Posterior cingulate gyrus (tissue), 11 donors: ENCODE results near the gene KRT6B.
A peak's percentile ranks its signal among the peaks of the same experiment; 100 is the strongest.
"Not testable (repeated sequence)": the region's sequence is repeated elsewhere in the genome, so short reads cannot be mapped to it uniquely, and the experiment has no call there.

Source experiments
- DNase-seq, 10 donors: peaks; one replicate each; pipeline versions ENCODE4 v3.0.0 to v3.0.0-alpha.2; 2020 to 2021; ENCODE audit warnings: mixed read lengths in 3 of 10
- intact Hi-C: fragments of 100-400 bp; cut with DNase I; formaldehyde crosslinking; loops from one replicate; pipeline ENCODE4 v1.15.1; 2023

Gene KRT6B

GRCh38 chr12:52452101-52452500 is at the start of gene KRT6B:
Gene KRT6B (minus strand): TSS chr12:52452146. CDS start chr12:52452078, 68 bp downstream.
- intact Hi-C loops, result no loop called here
- no peak for DNase-seq

DNA sequence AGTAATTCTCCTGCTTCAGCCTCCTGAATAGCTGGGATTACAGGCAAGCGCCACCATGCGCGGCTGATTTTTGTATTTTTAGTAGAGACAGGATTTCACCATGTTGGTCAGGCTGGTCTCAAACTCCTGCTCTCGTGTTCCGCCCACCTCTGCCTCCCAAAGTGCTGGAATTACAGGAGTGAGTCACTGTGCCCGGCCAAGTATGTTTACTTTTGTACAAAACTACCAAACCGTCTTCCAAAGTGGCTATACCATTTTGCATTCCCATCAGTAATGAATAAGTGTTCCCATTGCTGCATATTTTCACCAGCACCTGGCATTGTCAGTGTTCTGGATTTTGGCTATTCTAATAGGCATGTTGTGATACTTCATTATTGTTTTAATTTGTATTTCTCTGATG is 49.5 kb upstream of the KRT6B start:
- no peak for DNase-seq
- intact Hi-C loops, result no loop called here

GRCh38 chr12:52500574-52500973 is 48.6 kb upstream of the KRT6B start:
- DNase-seq, intact Hi-C loops: not testable (repeated sequence)

GRCh38 chr12:52499806-52500560 is 48.0 kb upstream of the KRT6B start:
- no peak for DNase-seq
- intact Hi-C loops, result no loop called here

DNA sequence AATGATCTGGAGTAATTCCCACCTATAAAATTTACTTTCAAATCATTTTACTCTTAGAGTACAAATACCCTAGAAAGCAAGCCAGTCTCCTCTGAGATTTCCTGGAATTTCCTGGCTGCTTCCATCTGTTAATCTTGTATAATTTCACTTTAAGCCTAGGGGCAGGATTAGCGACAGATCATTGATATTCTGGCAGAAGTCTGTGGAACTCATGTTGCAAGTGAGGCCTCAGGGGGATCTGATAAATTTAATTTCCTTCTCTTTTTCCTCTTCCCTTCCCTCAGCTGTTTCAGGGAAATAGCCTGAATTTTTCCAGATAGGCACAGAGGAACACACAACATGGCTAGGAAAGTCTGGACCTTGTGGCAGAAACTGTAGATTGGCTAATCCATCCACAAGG is 47.0 kb upstream of the KRT6B start:
- intact Hi-C loops, result no loop called here
- DNase-seq, result no peak

GRCh38 chr12:52497975-52498374 is 46.0 kb upstream of the KRT6B start:
- no peak for DNase-seq

DNA sequence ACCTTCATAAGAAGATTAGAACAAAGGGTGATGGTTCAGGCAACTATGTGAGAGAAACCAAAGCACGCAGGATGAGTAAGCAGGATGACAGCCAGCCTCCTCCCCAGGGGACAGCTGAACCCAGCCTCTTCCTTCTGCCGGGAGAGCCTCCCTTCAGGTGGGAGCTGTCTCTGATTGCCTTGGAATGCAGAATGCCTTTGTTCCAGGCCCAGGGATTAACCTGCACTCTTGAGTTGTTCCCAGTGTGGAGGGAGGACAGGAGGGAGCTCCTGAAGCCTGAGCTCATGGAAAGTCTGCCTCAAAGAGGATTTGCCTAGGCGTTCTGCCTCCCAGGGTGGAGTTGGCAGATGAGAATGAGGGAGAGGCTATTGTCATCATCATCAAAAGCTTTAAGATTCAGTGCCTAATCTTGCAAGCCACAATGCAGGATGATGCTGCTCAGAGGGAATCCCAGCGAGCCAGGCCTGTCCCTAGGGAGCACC is 44.7 kb upstream of the KRT6B start:
- intact Hi-C loops, result no loop called here
- no peak for DNase-seq

More at GRCh38 chr12:52497975-52498374, 46.0 kb upstream of the KRT6B start:
- intact Hi-C loops, result no loop called here

DNA sequence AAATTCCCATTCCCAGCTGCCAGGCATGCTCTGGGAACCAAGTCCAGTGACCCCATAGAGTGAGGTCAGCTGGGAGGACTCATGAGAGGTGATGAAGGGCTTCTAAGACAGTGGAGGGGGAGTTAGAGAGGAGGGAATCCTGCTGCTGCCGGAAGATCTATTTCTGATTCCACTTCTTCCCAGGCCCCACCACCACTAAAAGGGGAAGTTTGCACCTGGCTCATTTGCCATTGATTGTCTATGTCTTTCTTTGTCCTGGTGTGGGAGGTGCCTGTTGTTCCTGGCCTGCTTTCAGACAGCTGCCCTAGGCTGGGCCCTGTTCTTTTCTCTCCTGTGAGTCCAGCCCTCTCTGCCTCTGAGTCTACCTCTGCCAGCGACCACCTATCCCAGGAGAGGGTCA is 44.1 kb upstream of the KRT6B start:
- intact Hi-C loops, result no loop called here
- DNase-seq, result no peak

DNA sequence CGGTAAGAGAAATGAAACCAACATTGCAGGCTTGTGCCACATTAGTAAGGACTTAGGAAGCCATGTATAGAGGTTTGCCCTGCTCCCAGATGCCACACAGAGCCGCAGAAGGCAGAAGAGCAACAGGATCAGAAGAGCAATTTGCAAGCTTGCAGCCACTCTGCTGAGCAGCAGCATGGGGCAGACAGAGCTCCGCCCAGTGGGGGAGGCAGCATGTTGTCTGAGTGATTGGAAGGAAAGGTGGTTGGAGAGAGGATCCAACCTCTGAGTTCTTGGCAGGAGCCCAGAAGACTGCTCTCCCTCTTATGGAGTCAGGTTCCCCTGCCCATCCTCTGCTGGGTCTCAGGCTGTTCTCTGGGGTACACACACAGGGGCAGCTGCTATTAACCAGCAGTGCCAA is 43.4 kb upstream of the KRT6B start:
- intact Hi-C loops, result no loop called here
- peak in 2 of 10 donors; percentile 80 to 82 for DNase-seq

DNA sequence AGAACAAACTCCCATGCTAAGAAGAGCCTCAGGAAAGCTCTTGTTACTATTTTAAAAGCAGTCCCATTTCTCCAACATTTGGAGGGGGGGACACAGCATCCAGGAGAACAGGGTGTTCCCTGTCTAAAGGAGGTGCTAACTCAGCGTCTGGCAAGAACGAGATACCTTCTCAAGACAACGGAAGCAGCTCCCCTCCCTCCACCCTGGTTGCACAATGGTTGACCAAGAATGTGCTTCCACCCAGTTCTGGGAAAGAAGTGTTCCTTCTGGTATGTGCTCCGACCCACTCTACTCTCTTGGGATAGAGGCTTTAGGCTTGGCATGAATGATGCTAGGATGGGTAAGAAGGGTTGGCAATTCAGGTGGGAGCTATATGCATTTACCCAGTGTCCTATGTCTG is 42.6 kb upstream of the KRT6B start:
- no peak for DNase-seq
- intact Hi-C loops, result no loop called here

DNA sequence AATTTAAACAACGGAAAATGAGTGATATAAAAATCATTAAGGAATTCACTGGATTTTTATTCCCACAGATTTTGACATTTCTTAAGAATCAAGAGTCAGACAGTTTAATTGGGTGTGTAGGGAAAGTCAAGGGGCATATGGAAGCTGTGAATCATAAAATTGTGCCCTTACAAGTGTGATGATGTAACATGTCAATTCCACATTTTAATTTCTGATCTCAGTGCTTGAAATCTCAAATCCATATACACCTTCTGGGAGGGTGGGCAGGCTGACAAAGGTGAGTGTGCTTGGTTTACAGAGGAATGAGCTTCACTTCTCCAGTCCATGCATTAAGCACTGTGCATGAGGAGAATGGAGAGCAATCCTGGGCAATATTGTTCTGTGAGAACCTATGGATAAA is 42.2 kb upstream of the KRT6B start:
- intact Hi-C loops, result no loop called here
- DNase-seq, result no peak

DNA sequence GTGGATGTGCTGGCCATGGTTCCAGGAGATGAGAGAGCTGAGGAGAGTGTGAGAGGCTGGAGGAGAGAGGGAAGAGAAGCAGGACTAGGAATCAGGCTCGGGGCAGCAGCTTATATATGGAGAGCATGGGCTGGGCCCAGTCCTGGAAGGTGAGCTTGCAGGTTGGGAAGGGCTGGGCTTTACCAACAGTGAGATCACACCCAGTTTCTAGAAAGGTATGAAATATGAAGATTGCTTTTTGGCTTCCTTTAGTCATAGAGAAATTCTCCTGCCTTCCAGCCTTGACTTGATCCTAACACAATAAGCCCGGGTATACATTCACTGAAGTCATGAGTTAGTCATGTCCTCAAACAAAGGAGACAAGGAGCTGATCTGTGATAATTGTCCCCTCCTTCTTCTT is 41.2 kb upstream of the KRT6B start, which contains the start of gene KRT6A:
Gene KRT6A, minus strand, starts transcription at position 86 of the 400 bp plus-strand sequence. Its CDS starts 69 bp downstream, at position 17.
- no peak for DNase-seq
- intact Hi-C loops, result no loop called here

DNA sequence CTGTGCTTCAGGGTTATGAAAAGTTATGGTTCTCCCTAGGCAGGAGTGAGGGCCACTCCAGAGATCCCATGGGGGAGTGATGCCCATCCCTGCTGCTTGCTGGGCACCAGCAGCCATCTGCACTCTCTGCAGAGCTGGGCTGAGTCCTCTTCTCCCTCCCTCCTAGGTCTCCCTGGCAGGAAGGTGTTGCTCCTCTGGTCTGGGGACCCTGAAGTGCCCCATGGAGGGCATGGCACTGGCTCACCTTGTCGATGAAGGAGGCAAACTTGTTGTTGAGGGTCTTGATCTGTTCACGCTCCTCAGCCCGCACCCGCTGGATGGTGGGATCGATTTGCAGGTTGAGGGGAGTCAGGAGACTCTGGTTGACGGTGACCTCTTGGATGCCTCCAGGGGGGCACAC is 40.5 kb upstream of the KRT6B start:
- DNase-seq, intact Hi-C loops: not testable (repeated sequence)

- intact Hi-C loops, DNase-seq: not testable (repeated sequence)
Observed at GRCh38 chr12:52491495-52491894, 39.5 kb upstream of the KRT6B start.

- DNase-seq, result no peak
- intact Hi-C loops, result no loop called here
Observed at GRCh38 chr12:52488736-52489135, 36.8 kb upstream of the KRT6B start.

DNA sequence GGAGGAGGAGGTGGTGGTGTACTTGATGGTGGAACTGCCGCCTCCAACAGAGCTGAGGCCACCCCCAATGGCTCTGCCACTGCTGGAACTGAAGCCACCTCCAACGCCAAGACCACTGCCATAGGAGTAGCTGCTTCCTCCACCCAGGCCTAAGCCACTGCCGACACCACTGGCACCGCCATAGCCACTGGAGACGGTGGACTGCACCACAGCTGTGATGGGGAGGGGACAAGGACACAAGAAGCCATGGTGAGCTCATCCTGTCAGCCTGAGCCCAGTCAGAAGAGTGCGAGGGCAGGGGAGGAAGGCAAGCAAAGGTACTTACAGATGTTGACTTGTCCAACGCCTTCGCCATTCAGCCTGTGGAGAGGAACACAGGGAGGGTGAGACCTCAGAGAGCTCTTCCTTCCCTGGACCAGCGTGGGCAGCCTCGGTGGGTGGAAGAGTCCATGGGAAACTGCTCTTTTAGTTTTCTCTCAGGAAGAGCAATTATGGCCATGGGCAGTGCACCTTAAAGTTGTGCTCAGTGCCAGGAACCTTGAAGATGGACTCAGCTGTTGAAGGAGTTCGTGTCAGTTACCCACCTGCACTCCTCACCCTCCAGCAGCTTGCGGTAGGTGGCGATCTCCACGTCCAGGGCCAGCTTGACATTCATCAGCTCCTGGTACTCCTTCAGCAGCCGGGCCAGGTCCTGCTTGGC is 35.9 kb upstream of the KRT6B start:
- DNase-seq, intact Hi-C loops: not testable (repeated sequence)

DNA sequence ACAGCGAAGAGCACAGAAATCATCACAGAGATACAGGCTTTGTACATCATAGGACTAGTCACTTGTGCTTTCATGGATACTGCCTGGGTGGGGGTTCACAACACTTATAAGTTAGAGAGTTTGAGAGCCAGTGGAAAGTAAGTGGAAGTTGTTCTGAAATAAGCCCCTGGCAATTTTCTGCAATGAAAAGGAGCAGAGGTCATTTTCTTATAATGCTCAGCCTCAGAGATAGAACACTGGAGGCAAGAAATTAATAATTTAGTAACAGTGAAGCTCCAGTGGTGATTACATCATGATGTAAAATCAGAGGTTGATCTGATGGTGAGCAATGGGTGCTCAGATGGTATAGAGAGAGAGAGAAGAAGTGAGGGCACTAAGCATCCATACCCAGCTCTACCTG is 35.3 kb upstream of the KRT6B start:
- intact Hi-C loops, result no loop called here
- no peak for DNase-seq

- intact Hi-C loops, result no loop called here
- no peak for DNase-seq
Observed at GRCh38 chr12:52486166-52487105, 34.5 kb upstream of the KRT6B start.

DNA sequence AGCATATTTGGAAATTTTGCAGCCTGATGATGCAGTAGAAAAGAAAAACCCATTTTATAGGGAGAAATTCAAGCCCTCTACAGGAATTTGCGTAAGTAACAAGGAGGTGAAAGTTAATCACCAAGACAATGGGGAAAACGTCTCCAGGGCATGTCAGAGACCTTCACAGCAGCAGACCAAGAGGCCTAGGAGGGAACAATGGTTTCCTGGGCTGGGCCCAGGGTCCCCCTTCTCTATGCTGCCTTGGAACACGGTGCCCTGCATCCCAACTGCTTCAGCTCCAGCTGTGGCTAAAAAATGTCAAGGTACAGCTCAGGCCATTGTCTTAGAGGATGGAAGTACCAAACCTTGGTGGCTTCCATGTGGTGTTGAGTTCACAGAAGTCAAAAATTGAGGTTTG is 28.1 kb upstream of the KRT6B start:
- intact Hi-C loops, result no loop called here
- DNase-seq, result no peak

DNA sequence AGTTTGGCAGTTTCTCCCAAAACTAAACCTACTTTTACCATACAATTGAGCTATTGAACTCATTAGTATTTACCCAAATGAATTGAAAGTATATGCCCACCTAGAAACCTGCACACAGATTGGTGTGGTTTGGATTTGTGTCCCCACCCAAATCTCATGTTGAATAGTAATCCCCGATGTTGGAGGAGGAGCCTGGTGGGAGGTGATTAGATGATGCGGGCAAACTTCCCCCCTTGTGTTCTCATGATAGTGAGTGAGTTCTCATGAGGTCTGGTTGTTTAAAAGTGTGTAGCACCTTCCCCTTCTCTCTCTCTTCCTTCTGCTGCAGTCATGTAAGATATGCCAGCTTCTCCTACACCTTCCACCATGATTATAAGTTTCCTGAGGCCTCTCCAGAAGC is 25.7 kb upstream of the KRT6B start:
- no peak for DNase-seq
- intact Hi-C loops, result no loop called here

GRCh38 chr12:52474212-52474611 is 22.3 kb upstream of the KRT6B start:
- no peak for DNase-seq
- intact Hi-C loops, result no loop called here
